MM.1S (cell line): ENCODE measurements around the gene CDYL2.

Experiments
- DNase-seq: peaks from one replicate; pipeline ENCODE4 v3.0.0-alpha.2; 2015
- H2AFZ ChIP-seq: fragments of 300-600 bp; sonication (generic); 2 replicates; pipeline ENCODE4 v1.6.0; 2016; ENCODE audit warnings: antibody characterized with exemption, low read length
- H3F3A ChIP-seq: fragments of 300-600 bp; sonication (generic); 2 replicates; pipeline ENCODE4 v1.6.1; 2016; ENCODE audit warnings: mild to moderate bottlenecking, antibody characterized with exemption, low read length, moderate library complexity, mixed read lengths; ENCODE audit not compliant: insufficient read depth
- H3K27ac ChIP-seq: fragments of 300-600 bp; sonication (generic); 2 replicates; pipeline ENCODE4 v1.5.1; 2016; ENCODE audit warnings: mild to moderate bottlenecking, low read length
- H3K27me3 ChIP-seq: fragments of 300-600 bp; sonication (generic); replicated peaks from 2 replicates; pipeline ENCODE4 v1.6.0; 2016; ENCODE audit warnings: low read length; ENCODE audit not compliant: insufficient read depth
- H3K36me3 ChIP-seq: fragments of 300-600 bp; sonication (generic); replicated peaks from 2 replicates; pipeline ENCODE4 v1.6.1; 2016; ENCODE audit warnings: mild to moderate bottlenecking, low read length, mixed read lengths; ENCODE audit not compliant: insufficient read depth
- H3K4me1 ChIP-seq: fragments of 300-600 bp; sonication (generic); 2 replicates; pipeline ENCODE4 v1.6.1; 2016; ENCODE audit warnings: low read length, mixed read lengths
- H3K4me2 ChIP-seq: fragments of 300-600 bp; sonication (generic); 2 replicates; pipeline ENCODE4 v1.6.0; 2016; ENCODE audit warnings: low read depth, low read length
- H3K4me3 ChIP-seq: fragments of 300-600 bp; sonication (generic); 2 replicates; pipeline ENCODE4 v1.5.1; 2016; ENCODE audit warnings: low read length, mixed read lengths
- H3K79me2 ChIP-seq: fragments of 300-600 bp; sonication (generic); 2 replicates; pipeline ENCODE4 v1.6.1; 2016; ENCODE audit warnings: mixed run types, low read length, mixed read lengths
- H3K9ac ChIP-seq: fragments of 300-600 bp; sonication (generic); 2 replicates; pipeline ENCODE4 v1.6.1; 2016; ENCODE audit warnings: low read length, mixed read lengths
- H3K9me2 ChIP-seq: fragments of 300-600 bp; sonication (generic); replicated peaks from 2 replicates; pipeline ENCODE4 v1.6.1; 2016; ENCODE audit warnings: mild to moderate bottlenecking, low read length, mixed read lengths; ENCODE audit not compliant: insufficient read depth
- H3K9me3 ChIP-seq: fragments of 300-600 bp; sonication (generic); replicated peaks from 2 replicates; pipeline ENCODE4 v1.6.1; 2016; ENCODE audit warnings: mild to moderate bottlenecking, low read length, mixed read lengths; ENCODE audit not compliant: insufficient read depth
- H4K20me1 ChIP-seq: fragments of 300-600 bp; sonication (generic); 2 replicates; pipeline ENCODE4 v1.6.1; 2016; ENCODE audit warnings: mild to moderate bottlenecking, low read length, moderate library complexity, mixed read lengths; ENCODE audit not compliant: insufficient read depth
- EZH2 ChIP-seq: fragments of 300-600 bp; sonication (generic); optimal IDR thresholded peaks from 2 replicates; pipeline ENCODE3; 2017; ENCODE audit warnings: low read depth, mild to moderate bottlenecking, antibody characterized with exemption, low read length, mixed read lengths
- EZH2phosphoT487 ChIP-seq: fragments of 300-600 bp; sonication (generic); IDR thresholded peaks from 2 replicates; pipeline ENCODE4 v1.6.1; 2018; ENCODE audit warnings: antibody characterized with exemption, low read length
- TF ChIP-seq, protein P1 (sequence below): fragments of 300-600 bp; sonication (generic); IDR thresholded peaks from 2 replicates; pipeline ENCODE4 v1.5.1; 2016; ENCODE audit warnings: antibody characterized with exemption, low read length, mixed read lengths

The CDYL2 gene

DNA sequence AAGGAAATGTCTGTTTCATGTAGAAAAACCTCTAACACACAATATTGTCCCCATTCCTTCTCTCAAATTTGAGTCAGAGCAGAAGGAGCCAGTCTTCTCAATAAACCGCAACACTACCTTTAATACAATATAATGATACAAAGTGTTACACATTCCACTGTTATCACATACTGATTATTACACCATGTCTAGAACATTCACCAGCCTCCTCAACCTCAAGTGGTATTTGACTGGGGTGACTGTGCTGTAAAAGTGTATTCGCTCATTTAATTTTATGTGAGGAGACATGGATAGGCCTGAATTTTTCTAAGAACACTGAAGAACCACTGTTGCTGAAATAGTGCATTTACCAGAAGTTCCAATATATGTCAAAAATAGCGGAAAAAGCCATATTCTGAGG, 10.3 kb downstream of the CDYL2 start:
- no peak for DNase-seq
- Histone ChIP-seq H3K4me1 (no peaks in the 10 kb centered on the region), H3K9ac (no peak overlapping the region), H4K20me1 (no peaks in the 10 kb centered on the region), H3K9me2 (no peaks in the 10 kb centered on the region), H3K27ac (no peak overlapping the region), H3F3A (no peaks in the 10 kb centered on the region), H3K4me2 (no peak overlapping the region), H2AFZ (no peak overlapping the region), H3K4me3 (no peak overlapping the region), H3K9me3 (no peaks in the 10 kb centered on the region), H3K36me3 (no peaks in the 10 kb centered on the region), H3K79me2 (no peaks in the 10 kb centered on the region), H3K27me3 (no peaks in the 10 kb centered on the region)
- TF ChIP-seq, protein P1, sequence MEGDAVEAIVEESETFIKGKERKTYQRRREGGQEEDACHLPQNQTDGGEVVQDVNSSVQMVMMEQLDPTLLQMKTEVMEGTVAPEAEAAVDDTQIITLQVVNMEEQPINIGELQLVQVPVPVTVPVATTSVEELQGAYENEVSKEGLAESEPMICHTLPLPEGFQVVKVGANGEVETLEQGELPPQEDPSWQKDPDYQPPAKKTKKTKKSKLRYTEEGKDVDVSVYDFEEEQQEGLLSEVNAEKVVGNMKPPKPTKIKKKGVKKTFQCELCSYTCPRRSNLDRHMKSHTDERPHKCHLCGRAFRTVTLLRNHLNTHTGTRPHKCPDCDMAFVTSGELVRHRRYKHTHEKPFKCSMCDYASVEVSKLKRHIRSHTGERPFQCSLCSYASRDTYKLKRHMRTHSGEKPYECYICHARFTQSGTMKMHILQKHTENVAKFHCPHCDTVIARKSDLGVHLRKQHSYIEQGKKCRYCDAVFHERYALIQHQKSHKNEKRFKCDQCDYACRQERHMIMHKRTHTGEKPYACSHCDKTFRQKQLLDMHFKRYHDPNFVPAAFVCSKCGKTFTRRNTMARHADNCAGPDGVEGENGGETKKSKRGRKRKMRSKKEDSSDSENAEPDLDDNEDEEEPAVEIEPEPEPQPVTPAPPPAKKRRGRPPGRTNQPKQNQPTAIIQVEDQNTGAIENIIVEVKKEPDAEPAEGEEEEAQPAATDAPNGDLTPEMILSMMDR, result no peak
- no peak for TF ChIP-seq EZH2
- no peak for TF ChIP-seq EZH2phosphoT487

DNA sequence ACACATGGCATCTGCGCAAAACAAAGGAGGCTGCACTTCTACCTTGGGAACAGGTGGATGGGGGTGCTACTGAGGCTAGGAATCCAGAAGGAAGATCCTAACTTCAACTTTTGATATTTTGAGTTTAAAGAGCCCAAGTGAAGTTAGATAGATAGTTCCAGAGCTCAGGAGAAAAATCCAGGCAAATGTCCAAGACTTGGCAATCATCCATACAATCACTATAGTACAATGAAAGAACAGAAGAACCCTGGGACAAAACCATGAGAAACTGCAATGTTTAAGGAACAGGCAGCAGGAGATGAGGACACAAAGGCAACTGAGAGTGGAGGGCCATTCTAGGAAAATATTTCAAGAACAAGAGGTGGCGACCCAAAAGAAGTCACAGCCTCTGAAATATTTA, 12.4 kb downstream of the CDYL2 start:
- DNase-seq, result no peak

DNA sequence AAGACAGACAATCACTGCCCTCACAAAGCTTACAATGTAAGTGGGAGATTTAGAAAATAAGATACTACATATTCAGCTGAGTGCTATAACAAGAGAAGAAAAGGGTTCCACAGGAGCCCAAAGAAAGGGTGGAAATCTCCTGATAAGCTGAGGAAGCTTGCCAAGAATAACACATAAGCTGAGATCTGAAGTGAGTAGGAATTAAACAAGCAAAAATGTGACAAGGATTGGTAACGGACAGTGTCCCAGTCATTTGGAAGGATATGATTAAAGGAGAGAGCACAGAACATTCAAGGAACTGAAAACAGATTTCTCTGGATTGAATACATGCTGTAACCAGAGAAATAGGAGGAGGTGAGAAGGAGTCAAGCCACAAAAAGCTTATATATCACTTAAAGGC, 13.0 kb downstream of the CDYL2 start:
- Histone ChIP-seq H3K79me2 (no peaks in the 10 kb centered on the region), H3K4me2 (no peak overlapping the region), H3K4me1 (no peaks in the 10 kb centered on the region), H3K9me3 (no peaks in the 10 kb centered on the region), H3K36me3 (no peaks in the 10 kb centered on the region), H3K27me3 (no peaks in the 10 kb centered on the region), H3K27ac (no peak overlapping the region), H3K9ac (no peak overlapping the region), H2AFZ (no peak overlapping the region), H3K9me2 (no peaks in the 10 kb centered on the region), H4K20me1 (no peaks in the 10 kb centered on the region), H3F3A (no peaks in the 10 kb centered on the region), H3K4me3 (no peak overlapping the region)
- no peak for DNase-seq
- TF ChIP-seq EZH2, result no peak

More for the DNA sequence above, 12.4 kb downstream of the CDYL2 start:
- no peaks in the 10 kb centered on the region for H3K79me2 ChIP-seq
- no peaks in the 10 kb centered on the region for H3K27me3 ChIP-seq
- H3K9me2 ChIP-seq, result no peaks in the 10 kb centered on the region
- no peaks in the 10 kb centered on the region for H3K9me3 ChIP-seq
- H3K36me3 ChIP-seq, result no peaks in the 10 kb centered on the region
- no peaks in the 10 kb centered on the region for H3F3A ChIP-seq
- H3K4me1 ChIP-seq, result no peaks in the 10 kb centered on the region
- no peak overlapping the region for H3K27ac ChIP-seq
- H4K20me1 ChIP-seq, result no peaks in the 10 kb centered on the region
- TF ChIP-seq, protein P1, result no peak
- no peak for TF ChIP-seq EZH2
- TF ChIP-seq EZH2phosphoT487, result no peak
- H3K4me3 ChIP-seq, result no peak overlapping the region
- H3K4me2 ChIP-seq, result no peak overlapping the region
- no peak overlapping the region for H2AFZ ChIP-seq
- H3K9ac ChIP-seq, result no peak overlapping the region

DNA sequence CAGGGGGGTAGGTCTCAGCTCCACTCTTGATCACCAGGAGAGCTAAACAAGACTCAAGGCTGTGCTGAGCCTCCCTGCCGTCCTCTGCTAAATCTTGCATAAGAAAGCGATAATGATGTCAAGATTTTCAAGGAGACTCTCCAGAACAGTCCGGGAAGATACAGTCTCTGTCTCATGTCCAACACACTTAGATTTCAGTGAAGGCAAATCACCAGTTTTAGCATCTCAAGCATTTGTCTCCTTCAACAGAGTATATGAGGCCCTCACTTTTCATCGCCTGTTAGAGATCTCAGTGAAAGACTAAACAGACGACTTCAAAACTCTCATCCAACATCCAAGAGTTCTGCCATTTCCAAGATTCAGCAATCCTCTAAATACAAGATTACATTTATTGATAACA, 13.6 kb downstream of the CDYL2 start:
- no peaks in the 10 kb centered on the region for H3K9me3 ChIP-seq
- no peaks in the 10 kb centered on the region for H3K36me3 ChIP-seq
- H3K9ac ChIP-seq, result no peak overlapping the region
- H3K79me2 ChIP-seq, result no peaks in the 10 kb centered on the region
- no peak for TF ChIP-seq EZH2
- no peak for TF ChIP-seq EZH2phosphoT487
- TF ChIP-seq, protein P1, result no peak
- no peak overlapping the region for H3K4me2 ChIP-seq
- no peaks in the 10 kb centered on the region for H4K20me1 ChIP-seq
- H2AFZ ChIP-seq, result no peak overlapping the region
- no peak overlapping the region for H3K27ac ChIP-seq
- no peaks in the 10 kb centered on the region for H3F3A ChIP-seq
- no peaks in the 10 kb centered on the region for H3K4me1 ChIP-seq
- H3K4me3 ChIP-seq, result no peak overlapping the region
- no peak for DNase-seq
- H3K27me3 ChIP-seq, result no peaks in the 10 kb centered on the region
- no peaks in the 10 kb centered on the region for H3K9me2 ChIP-seq
